Ascending aorta (tissue), 2 donors: ENCODE measurements around the gene SLC25A33. TPM values are rescaled to one million over a fixed set of nuclear protein-coding genes. Genes with fewer than 3 reads are reported as not detected.

Experiments used
- DNase-seq, 2 donors: peaks; one replicate each; pipeline ENCODE4 v3.0.0-alpha.2; 2019; ENCODE audit warnings: low spot score in 2 of 2
- H3K27ac ChIP-seq, 2 donors: fragments of 200-600 bp; sonication (generic); one replicate each; pipeline ENCODE4 v1.5.1; 2016 to 2017; ENCODE audit warnings: mild to moderate bottlenecking in 1 of 2
- H3K27me3 ChIP-seq: fragments of 200-600 bp; sonication (generic); one replicate; pipeline ENCODE4 v1.5.1; 2017
- H3K36me3 ChIP-seq, 2 donors: fragments of 200-600 bp; sonication (generic); one replicate each; pipeline ENCODE4 v1.5.1; 2016
- H3K4me1 ChIP-seq, 2 donors: fragments of 200-600 bp; sonication (generic); one replicate each; pipeline ENCODE4 v1.5.1; 2016 to 2017; ENCODE audit warnings: mild to moderate bottlenecking in 1 of 2
- H3K4me3 ChIP-seq, 2 donors: fragments of 200-600 bp; sonication (generic); one replicate each; pipeline ENCODE4 v1.5.1; 2016 to 2017; ENCODE audit warnings: mild to moderate bottlenecking in 1 of 2
- H3K9me3 ChIP-seq, 2 donors: fragments of 200-600 bp; sonication (generic); one replicate each; pipeline ENCODE4 v1.5.1; 2016
- intact Hi-C: fragments of 100-400 bp; cut with DNase I; formaldehyde crosslinking; loops from one replicate; pipeline ENCODE4 v1.15.1; 2023
- total RNA-seq: library from RNA; depleted of rRNA; stranded (reverse); fragments of >200 nt; gene quantifications from one replicate; pipeline ENCODE4 v1.1.0, GENCODE V29; 2016
- TF ChIP-seq, protein P1 (sequence below), 3 experiments: fragments of 200-600 bp in 2 of 3; fragments of 450-650 bp in 1 of 3; sonication (generic) in 2 of 3; IDR thresholded peaks; one replicate each; pipeline ENCODE4 v1.5.1; 2016 to 2019; ENCODE audit warnings: antibody characterized with exemption in 3 of 3, mild to moderate bottlenecking in 1 of 3, moderate library complexity in 1 of 3

Gene SLC25A33
- total RNA-seq, 1 donor from 2014 or later = 0.11 TPM

DNA sequence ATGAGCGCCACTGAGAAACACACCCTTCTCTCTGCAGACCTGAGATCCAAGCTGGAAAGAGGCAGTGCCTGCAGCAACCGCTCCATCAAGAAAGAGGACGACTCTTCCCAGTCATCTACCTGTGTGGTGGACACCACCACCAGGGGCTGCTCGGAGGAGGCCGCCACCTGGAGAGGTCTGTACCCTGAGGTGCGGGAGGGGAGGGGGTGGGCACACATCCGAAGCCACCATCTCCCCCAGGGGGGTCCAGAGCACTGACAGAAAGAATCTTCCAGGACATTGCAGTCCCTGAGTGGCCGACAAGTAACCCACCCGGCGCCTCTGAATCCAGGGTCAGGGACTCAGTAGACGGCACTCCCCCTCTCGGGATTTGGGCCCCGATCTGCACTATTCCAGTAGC, 72.5 kb downstream of the SLC25A33 start:
- Histone ChIP-seq H3K4me1 (no peaks in the 10 kb centered on the region), H3K36me3 (peaks cover 27 to 46% of the 10 kb centered on the region in 2 donors), H3K4me3 (no peak overlapping the region), H3K27me3 (no peaks in the 10 kb centered on the region), H3K27ac (no peak overlapping the region), H3K9me3 (no peaks in the 10 kb centered on the region)
- TF ChIP-seq, protein P1, sequence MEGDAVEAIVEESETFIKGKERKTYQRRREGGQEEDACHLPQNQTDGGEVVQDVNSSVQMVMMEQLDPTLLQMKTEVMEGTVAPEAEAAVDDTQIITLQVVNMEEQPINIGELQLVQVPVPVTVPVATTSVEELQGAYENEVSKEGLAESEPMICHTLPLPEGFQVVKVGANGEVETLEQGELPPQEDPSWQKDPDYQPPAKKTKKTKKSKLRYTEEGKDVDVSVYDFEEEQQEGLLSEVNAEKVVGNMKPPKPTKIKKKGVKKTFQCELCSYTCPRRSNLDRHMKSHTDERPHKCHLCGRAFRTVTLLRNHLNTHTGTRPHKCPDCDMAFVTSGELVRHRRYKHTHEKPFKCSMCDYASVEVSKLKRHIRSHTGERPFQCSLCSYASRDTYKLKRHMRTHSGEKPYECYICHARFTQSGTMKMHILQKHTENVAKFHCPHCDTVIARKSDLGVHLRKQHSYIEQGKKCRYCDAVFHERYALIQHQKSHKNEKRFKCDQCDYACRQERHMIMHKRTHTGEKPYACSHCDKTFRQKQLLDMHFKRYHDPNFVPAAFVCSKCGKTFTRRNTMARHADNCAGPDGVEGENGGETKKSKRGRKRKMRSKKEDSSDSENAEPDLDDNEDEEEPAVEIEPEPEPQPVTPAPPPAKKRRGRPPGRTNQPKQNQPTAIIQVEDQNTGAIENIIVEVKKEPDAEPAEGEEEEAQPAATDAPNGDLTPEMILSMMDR (IDR thresholded peaks at IDR 0.05) = no peak
- intact Hi-C loops = no loop called here
- no peak for DNase-seq

DNA sequence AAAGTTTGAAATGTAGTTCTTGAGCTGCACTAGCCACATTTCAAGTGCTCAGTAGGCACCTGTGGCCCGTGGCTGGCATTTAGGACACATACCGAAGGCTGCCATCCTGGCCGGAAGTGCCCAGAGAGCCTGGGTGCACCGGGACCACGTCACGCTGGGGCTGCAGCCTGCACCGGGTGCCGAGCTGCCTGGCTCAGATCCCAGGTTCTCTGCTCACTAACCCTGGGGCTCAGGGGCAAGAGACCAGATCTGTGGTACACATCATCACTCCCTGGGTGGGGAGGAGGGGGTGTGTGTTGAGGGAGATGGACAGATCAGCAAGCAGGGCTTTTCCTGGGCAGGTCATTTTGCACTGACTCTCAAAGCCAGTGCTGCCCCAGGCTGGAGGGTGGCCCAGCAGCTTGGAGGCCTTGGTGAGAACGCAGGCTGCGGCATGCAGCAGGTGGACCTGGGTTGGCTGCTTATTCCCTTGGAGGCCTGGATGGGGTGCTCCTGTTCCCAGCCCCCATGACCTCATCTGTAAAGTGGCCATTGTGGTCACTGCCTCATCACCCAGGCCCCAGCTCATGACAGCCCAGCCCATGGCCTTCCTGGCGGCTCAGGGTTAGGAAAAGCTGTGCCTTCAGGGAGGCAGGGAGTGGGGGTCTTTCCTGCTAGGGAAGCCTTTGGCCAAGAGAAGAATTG, 73.0 kb downstream of the SLC25A33 start:
- Histone ChIP-seq H3K27me3 (no peaks in the 10 kb centered on the region), H3K4me3 (no peak overlapping the region), H3K36me3 (peaks cover 27 to 46% of the 10 kb centered on the region in 2 donors), H3K4me1 (no peaks in the 10 kb centered on the region), H3K27ac (no peak overlapping the region), H3K9me3 (no peaks in the 10 kb centered on the region)
- no peak for DNase-seq
- TF ChIP-seq, protein P1 (IDR thresholded peaks at IDR 0.05) = no peak
- intact Hi-C loops = no loop called here

DNA sequence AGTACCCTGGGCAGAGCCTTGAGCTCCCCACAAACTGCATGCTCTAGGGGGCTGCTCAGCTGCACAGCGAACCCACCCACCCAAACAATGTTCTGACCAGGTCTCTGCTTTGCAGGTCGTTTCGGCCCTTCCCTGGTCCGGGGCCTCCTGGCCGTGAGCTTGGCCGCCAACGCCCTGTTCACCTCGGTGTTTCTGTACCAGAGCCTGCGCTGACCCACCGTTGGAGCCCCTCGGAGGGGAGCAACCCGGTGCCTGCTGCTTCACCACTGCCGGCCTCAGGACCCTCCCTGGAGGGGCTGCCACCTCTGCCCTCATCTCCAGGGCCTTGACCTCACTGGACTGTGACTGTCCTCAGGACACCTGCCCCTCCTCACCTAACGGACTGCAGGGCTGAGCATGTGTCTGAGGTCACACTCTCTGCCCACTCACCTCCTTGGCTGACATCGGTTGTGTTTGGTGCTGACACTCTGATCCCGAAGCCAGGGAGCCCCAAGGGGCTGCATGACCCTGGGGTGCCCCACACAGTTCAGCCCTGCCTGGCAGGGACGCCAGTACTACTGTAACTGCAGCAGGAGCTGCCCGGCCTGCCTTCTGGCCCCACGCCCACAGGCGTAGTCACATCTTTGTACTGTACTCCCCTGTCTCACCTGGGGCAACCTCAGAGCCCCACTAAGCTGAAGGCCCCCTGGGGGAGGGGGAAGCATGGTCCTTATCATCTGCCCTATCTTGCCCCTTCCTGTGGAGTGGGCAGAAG, 73.8 kb downstream of the SLC25A33 start:
- no peak for DNase-seq
- intact Hi-C loops = no loop called here
- Histone ChIP-seq H3K27me3 (no peaks in the 10 kb centered on the region), H3K9me3 (no peaks in the 10 kb centered on the region), H3K4me3 (no peak overlapping the region), H3K4me1 (no peaks in the 10 kb centered on the region), H3K27ac (no peak overlapping the region), H3K36me3 (peaks cover 27 to 44% of the 10 kb centered on the region in 2 donors)
- TF ChIP-seq, protein P1 (IDR thresholded peaks at IDR 0.05) = no peak

DNA sequence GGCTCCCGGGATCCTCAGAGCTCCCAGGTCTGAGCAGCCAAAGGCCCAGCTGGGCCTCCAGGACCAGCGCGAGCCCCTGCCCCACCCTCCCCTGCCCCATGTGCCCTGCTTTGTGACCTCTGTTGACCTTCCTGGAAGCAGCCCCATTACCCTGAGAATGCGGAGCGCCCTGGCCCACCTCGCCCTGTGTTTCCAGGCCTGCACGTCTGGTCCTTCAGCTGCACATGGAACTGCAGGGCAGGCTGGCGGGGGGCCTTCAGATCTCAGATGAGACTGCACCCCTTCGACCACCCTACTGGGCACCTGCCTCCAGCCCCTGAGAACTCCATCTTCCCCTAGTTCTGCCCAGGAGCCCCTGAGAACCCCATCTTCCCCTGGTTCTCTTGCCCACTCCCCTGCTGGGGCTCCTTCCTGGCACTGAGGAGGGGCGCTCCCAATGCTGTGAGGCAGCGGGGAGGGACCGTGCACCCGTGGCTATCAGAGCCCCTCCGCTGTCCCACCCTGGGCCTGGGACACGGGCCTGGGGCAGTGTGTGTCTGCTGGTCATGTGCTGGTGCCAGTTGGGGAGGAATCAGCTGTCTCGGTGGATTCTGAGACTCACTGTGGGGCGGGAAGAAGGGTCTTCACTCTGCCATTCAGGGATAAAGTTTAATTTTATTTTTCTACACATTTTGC, 74.5 kb downstream of the SLC25A33 start:
- Histone ChIP-seq H3K4me3 (no peak overlapping the region), H3K36me3 (peaks cover 24 to 37% of the 10 kb centered on the region in 2 donors), H3K27me3 (no peaks in the 10 kb centered on the region), H3K27ac (no peak overlapping the region), H3K4me1 (no peaks in the 10 kb centered on the region), H3K9me3 (no peaks in the 10 kb centered on the region)
- TF ChIP-seq, protein P1 (IDR thresholded peaks at IDR 0.05) = no peak
- intact Hi-C loops = no loop called here
- DNase-seq = no peak

DNA sequence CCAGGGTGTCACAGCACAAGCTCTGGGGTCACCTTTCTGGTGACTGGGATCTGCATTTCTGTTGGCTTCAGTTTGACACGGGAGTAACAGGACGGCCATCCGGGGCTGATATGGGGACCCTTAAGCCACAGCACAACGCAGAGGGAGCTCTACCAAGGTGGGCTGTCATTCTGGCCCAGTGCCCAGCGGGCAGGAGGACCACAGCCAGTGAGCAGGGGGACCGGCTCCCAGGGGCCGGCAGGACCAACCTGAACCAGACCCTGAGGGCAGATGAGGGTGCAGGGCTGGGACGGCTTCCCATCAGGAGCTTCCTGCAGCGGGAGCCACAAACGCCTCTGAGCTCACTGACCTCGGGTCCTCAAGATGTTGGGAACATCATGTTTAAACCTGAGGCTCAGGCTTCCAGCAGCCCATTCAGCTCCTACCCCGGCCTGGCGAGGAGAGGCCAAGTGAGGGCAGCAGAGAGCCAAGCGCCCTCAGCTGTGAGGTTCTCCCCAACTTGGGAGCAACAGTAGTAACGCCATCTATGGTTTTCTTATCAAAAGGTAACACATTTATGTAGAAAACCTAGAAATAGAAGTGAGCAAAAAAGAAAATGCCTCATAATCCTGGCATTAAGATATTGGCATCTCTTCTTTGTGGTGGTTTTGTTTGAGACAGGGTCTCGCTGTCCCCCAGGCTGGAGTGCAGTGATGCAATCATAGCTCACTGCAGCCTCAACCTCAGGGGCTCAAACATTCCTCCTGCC, 76.2 kb downstream of the SLC25A33 start:
- TF ChIP-seq, protein P1 (IDR thresholded peaks at IDR 0.05) = peak in 2 of 3 experiments; percentile 38 to 47
- intact Hi-C loops = no loop called here
- Histone ChIP-seq H3K4me3 (no peak overlapping the region), H3K27ac (no peak overlapping the region), H3K9me3 (no peaks in the 10 kb centered on the region), H3K36me3 (peaks cover 20 to 21% of the 10 kb centered on the region in 2 donors), H3K4me1 (no peaks in the 10 kb centered on the region), H3K27me3 (no peaks in the 10 kb centered on the region)
- no peak for DNase-seq
